IMR-90 (cell line): ENCODE data around the gene RNASEH2B.

Experiments used
- BHLHE40 ChIP-seq: fragments of 150-350 bp; IDR thresholded peaks from 2 replicates; pipeline ENCODE4 v1.6.1; 2016; ENCODE audit warnings: mild to moderate bottlenecking, low read depth, low read length
- CEBPB ChIP-seq: IDR thresholded peaks from 2 replicates; pipeline ENCODE4 v1.6.1; 2012; ENCODE audit warnings: low read depth, low read length, improper control_type of control experiment
- ELK1 ChIP-seq: fragments of 150-350 bp; IDR thresholded peaks from 2 replicates; pipeline ENCODE4 v1.6.1; 2016; ENCODE audit warnings: low read depth, mild to moderate bottlenecking, low read length, moderate library complexity, borderline replicate concordance
- FOS ChIP-seq: fragments of 150-350 bp; IDR thresholded peaks from 2 replicates; pipeline ENCODE4 v1.6.1; 2016; ENCODE audit warnings: low read depth, low read length
- MAFK ChIP-seq: IDR thresholded peaks from 2 replicates; pipeline ENCODE4 v1.6.1; 2012; ENCODE audit warnings: low read depth, low read length, improper control_type of control experiment
- POLR2A ChIP-seq: IDR thresholded peaks from 2 replicates; pipeline ENCODE4 v1.6.1; 2012; ENCODE audit warnings: mild to moderate bottlenecking, low read depth, low read length
- RAD21 ChIP-seq: IDR thresholded peaks from 2 replicates; pipeline ENCODE4 v1.6.1; 2012; ENCODE audit warnings: low read length, improper control_type of control experiment
- RCOR1 ChIP-seq: IDR thresholded peaks from 2 replicates; pipeline ENCODE4 v1.6.1; 2012; ENCODE audit warnings: mild to moderate bottlenecking, low read length, improper control_type of control experiment; ENCODE audit not compliant: insufficient replicate concordance
- TF ChIP-seq, protein P1 (sequence below): conservative IDR thresholded peaks from 2 replicates; pipeline ENCODE4 v1.5.1; 2012; ENCODE audit warnings: mild to moderate bottlenecking, low read depth, low read length, improper control_type of control experiment
- TF ChIP-seq, protein P2 (sequence below): fragments of 150-350 bp; IDR thresholded peaks from 2 replicates; pipeline ENCODE4 v1.6.1; 2017; ENCODE audit warnings: mild to moderate bottlenecking, antibody characterized with exemption, low read length, low read depth

GRCh38 chr13:50945669-50946068 lies 36.1 kb downstream of the RNASEH2B start:
- TF ChIP-seq, protein P1, sequence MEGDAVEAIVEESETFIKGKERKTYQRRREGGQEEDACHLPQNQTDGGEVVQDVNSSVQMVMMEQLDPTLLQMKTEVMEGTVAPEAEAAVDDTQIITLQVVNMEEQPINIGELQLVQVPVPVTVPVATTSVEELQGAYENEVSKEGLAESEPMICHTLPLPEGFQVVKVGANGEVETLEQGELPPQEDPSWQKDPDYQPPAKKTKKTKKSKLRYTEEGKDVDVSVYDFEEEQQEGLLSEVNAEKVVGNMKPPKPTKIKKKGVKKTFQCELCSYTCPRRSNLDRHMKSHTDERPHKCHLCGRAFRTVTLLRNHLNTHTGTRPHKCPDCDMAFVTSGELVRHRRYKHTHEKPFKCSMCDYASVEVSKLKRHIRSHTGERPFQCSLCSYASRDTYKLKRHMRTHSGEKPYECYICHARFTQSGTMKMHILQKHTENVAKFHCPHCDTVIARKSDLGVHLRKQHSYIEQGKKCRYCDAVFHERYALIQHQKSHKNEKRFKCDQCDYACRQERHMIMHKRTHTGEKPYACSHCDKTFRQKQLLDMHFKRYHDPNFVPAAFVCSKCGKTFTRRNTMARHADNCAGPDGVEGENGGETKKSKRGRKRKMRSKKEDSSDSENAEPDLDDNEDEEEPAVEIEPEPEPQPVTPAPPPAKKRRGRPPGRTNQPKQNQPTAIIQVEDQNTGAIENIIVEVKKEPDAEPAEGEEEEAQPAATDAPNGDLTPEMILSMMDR: no peak
- TF ChIP-seq MAFK (no peak), POLR2A (no peak), BHLHE40 (no peak), ELK1 (no peak), RCOR1 (no peak), FOS (no peak), CEBPB (no peak), RAD21 (no peak)
- TF ChIP-seq, protein P2, sequence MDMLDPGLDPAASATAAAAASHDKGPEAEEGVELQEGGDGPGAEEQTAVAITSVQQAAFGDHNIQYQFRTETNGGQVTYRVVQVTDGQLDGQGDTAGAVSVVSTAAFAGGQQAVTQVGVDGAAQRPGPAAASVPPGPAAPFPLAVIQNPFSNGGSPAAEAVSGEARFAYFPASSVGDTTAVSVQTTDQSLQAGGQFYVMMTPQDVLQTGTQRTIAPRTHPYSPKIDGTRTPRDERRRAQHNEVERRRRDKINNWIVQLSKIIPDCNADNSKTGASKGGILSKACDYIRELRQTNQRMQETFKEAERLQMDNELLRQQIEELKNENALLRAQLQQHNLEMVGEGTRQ: no peak
